ENCODE data around the gene PPIL6.
"Not testable (repeated sequence)": the region's sequence is repeated elsewhere in the genome, so short reads cannot be mapped to it uniquely, and the experiment has no call there.

The PPIL6 gene

GRCh38 chr6:109393886-109394281, 46.5 kb downstream of the PPIL6 start:
- DNase-seq (ENCODE audit: low read depth) = no peak

- DNase-seq (ENCODE audit: low read depth) = no peak
Measured at GRCh38 chr6:109393157-109393885, 47.1 kb downstream of the PPIL6 start.

DNA sequence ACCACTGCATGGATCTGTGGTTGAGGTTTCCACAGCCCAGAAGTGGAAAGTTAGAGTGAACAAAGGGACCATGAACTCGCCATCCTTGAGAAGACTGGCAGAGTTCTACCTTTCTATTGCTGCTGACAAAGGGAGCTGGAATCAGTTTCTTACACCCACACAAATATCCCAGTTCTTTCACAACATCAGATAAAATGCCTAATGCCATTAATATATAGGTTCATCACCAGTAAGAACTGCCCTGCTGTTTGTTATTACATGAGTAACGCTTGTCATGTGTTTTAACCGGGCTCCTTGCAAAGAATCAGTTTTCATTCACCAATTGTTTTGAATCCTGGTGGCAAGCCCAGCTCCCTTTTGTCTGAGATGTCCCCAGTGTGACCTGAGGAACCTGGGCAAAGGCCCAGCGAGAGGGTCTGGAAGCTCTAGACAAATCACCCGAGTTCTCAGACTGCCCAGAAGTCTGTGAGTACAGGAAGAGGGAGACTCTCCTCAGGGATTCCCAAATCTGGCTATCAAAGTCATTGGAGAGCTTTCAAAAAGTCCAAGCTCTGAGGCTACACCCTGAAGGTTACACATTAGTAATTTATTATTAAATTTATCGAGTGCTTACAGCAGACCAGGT, 50.7 kb downstream of the PPIL6 start:
- DNase-seq (ENCODE audit: low read depth) = no peak

DNA sequence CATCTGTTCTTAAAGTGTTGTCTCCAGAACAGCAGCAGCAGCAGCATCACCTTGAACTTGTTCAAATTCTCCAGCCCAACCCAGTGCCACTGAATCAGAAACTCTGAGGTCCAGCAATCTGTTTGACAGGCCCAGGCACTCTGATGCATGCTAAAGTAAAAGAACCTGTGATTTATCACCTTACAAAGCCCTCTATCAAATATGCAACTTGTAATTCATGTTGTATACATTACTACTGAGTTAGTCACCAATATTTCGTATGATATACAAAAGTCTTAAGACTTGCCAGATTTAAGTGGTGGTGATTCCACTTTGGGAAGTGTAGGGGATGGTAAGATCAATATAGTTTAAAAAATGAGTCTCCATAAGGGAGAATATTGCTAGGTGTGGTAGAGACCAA, 52.2 kb downstream of the PPIL6 start:
- no peak for DNase-seq (ENCODE audit: low read depth)

DNA sequence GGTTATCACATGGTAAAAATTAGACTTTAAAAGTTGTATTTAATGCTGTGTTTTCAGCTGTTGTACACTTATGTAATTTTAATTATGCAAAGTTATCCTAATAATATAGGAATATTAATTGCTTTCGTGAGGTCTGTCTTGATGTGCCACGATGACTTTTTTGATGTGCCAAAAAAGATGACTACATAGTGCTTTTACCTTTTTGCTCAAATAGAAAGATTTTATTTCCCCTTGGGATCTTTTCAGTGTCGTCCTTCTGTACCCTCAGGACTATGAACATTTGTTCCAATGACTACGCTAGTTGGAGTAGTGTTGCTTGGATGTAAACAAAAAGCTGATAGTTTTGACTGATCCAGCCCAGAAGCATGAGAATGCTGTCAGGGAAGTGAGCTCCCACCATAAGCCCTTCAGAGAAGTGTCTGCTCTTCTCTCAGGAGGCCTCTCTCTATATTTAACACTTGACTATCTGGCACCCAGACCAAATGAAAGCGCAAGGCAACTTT, 56.9 kb downstream of the PPIL6 start:
- no peak for DNase-seq (ENCODE audit: low read depth)

- DNase-seq (ENCODE audit: low read depth) = peak; percentile 90
Measured at GRCh38 chr6:109382576-109383437, 57.6 kb downstream of the PPIL6 start.

DNA sequence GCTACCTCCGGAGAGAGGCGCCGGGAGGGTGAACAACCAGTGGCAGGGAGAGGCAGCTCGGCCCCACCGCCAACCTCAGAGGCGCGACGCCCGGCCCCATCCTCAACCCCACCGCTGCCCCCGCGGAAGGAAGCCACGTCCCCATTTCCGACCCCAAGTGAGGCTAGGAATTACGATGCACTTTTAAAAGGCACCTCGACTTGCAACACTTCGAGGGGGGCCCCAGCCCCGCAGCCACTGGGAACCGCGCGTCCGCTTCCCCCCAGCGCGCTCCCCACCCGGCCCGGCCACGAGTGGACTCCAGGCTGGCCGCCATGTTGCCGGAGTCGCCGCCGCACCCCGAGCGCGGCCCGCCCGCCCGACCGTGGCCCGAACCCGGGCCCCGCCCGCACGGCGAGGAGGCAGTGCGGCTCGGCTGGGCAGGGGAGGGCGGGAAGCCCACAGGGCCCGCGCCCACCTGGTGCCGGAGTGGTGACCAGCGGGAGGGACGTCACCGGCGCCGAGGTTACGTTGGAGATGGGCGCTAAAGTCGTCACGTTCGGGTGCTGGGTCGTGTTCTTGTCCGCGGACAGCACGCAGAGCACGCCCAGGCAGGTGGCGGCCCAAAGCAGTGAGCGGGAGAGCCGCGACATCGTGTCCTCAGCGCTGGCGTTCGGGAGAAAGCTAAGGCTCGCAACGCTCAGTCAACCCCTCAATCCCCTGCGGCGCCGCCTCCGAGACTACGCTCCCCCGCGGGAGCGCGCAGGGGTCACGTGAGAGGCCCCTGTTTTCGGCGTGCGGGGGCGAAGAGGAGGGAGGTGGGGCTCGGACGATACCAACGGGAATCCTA, 58.5 kb downstream of the PPIL6 start, which contains the start of gene CD164:
CD164 (minus strand) TSS at position 721 of the 829 bp plus-strand sequence; CDS start at position 632, 89 bp downstream.
- no peak for DNase-seq (ENCODE audit: low read depth)

DNA sequence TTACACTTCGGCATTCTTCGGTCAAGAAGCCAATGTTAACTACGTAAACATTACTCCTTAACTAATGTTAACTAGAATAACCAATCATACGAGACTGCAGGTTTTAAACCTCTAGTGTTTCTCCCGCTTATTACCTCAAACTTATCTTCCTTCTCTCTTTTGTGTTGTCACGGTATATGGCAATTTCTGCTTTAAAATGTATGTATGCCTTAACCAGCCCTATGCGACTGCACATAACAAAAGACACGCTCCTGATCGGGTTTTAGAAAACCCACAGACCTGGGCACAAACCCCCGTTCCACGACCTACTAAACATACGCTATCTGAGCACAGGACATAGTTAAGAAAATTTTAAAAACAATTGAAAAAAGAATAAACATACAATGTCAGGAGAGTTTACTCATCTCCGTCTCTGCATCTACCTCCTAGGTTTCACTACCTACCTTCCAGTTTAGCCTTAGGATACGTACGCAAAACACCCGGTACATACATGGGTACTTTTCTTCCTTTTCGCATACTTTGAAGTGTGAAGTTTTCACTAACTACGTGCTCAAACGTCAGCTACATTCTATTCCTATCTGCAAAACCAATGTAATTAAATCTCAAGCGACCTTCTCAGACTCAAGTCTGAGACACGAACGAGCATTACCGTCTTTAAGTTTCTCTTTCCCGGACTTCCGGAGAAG, 59.2 kb downstream of the PPIL6 start:
- DNase-seq (ENCODE audit: low read depth) = no peak

DNA sequence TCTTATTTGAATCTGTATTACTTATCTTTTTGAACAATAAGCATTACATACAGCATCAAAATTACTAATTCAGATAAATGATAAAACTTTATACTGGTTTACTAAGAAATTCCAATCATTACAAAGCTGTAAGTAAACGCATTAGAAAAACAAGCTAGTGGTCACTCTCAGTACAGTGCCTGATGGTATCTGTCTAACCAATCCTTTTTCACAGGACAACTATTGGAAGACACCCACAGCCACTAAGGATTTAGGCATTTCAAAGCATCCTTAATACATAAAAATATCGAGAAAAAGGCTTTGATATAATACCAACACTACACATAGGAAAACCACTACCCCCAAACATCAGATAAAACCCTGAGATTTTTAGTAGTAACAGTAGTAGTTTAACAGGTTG, 60.7 kb downstream of the PPIL6 start:
- no peak for DNase-seq (ENCODE audit: low read depth)

DNA sequence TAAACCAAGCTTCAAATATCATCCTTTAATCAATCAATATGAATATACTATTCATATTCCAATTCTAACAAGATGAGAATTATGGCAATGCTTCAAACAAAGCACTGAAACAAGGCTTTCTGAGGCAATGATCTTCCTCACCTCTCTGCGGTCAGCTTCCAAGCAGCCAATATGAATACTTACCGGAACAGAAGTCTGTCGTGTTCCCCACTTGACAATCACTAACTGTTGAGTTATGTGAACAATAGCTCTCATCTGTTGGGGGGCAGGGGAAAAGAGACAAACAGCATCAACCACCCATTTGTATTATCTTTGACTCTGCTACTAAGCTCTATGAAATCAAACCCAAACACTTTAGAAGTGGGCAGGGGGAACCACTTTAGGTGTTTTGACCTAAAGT, 62.7 kb downstream of the PPIL6 start:
- DNase-seq (ENCODE audit: low read depth) = no peak

GRCh38 chr6:109374326-109374892, 66.0 kb downstream of the PPIL6 start:
- DNase-seq (ENCODE audit: low read depth) = no peak

DNA sequence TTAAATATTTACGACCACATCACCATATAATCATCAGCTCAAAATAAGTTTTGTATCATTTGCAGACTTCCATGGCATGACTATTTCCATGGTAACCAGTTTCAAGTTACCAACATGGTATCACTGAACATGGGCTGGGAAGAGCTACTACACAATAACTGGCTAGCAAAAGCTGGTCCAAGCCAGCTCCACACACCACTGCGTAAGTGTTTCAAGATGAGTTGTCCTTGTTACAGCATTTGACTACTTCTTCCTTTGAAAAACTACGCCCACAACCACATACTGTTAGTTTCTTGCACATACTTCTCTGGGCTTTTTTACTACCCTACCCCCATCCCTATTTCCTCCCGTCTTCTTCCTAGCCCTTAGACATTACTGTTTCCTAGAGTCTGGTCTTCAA, 66.7 kb downstream of the PPIL6 start:
- no peak for DNase-seq (ENCODE audit: low read depth)

DNA sequence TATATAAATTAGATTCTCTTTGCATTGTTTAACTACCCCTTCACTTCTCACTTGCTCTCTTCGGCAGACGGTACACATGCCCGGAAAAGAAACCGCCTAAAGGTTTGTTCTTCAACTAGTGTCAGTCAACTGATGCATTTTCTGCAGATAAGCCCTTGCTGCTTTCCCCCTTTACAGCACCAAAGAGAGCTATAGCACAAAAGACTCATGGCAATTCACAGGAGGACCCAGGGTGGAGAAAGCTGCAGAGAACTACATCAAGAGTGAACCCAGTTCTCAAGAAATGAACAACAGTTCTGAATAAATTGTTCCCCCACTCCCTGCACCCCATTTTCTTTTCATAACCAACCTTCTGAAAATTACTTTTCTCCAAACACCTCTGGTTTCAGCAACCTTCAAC, 67.1 kb downstream of the PPIL6 start:
- no peak for DNase-seq (ENCODE audit: low read depth)

DNA sequence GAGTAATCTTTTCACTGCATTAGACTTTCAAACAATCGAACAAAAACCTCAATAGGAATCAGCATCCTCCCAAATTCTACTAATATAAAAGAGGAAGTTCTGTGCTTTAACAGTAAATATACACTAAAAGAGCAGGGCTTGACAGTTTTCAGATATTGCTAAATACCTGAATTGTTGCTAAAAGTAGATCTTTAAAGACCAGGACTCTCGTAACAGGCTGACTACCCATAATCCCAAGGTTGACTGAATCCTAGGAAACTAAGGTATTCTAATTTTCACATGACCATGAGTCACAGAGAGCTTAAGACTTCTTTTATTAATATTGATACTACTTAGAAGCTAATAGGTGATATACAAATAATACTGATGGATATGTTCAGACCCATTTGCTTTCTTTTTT, 68.3 kb downstream of the PPIL6 start:
- no peak for DNase-seq (ENCODE audit: low read depth)

DNA sequence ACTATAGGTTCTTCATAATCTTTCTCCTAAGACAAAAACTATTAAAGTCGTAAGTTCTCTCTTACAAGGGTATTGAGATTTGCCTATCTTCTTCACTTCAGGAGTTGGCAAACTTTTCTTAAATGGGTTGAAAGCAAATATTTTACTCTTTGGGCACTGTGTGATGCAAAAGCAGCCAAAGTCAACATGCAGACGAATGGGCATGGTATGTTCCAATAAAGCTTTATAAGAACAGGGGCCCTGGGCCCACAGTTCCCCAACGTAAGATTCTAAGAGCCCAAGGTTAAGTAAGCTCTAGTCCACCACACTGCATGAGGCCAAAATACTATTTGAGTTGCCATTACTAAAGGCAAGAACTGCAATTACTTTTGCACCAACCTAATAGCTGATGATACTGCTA, 69.6 kb downstream of the PPIL6 start:
- no peak for DNase-seq (ENCODE audit: low read depth)

- no peak for DNase-seq (ENCODE audit: low read depth)
Measured at GRCh38 chr6:109370336-109370735, 70.1 kb downstream of the PPIL6 start.

DNA sequence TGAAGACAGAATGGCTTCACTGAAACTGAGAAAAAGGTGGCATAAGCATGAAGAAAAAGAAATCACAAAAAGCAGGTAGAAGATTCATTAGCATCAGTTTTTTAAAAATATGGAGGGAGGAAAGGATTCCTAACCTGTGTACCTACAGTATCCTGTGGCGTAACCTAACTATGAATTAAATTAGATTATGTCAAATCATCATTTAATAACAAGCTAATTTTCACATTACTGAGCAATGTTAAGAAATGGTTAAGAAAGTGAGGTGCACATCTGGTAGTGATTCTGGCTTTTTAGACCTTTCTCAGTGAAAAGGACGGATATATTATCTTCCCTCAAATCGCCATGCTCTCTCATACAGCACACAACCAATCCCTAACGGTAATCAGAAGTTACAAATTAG, 70.7 kb downstream of the PPIL6 start:
- DNase-seq (ENCODE audit: low read depth) = no peak

DNA sequence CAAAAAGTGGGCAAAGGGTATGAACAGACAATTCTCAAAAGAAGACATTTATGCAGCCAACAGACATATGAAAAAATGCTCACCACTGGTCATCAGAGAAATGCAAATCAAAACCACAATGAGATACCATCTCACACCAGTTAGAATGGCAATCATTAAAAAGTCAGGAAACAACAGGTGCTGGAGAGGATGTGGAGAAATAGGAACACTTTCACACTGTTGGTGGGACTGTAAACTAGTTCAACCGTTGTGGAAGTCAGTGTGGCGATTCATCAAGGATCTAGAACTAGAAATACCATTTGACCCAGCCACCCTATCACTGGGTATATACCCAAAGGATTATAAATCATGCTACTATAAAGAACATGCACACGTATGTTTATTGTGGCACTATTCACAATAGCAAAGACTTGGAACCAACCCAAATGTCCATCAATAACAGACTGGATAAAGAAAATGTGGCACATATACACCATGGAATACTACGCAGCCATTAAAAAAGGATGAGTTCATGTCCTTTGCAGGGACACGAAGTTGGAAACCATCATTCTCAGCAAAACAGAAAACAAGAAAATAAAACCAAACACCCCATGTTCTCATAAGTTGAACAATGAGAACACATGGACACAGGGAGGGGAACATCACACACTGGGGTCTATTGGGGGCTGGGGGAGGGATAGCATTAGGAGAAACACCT, 75.9 kb downstream of the PPIL6 start:
- DNase-seq (ENCODE audit: low read depth) = not testable (repeated sequence)

GRCh38 chr6:109363753-109364152, 76.7 kb downstream of the PPIL6 start:
- no peak for DNase-seq (ENCODE audit: low read depth)

All from HS-5 (cell line).